Measurements from ENCODE around the gene HCFC1. TPM values are rescaled to one million over a fixed set of nuclear protein-coding genes. Genes with fewer than 3 reads are reported as not detected.

The HCFC1 gene
- total RNA-seq, 1 donor from 2014 or later, result 61.2 TPM

DNA sequence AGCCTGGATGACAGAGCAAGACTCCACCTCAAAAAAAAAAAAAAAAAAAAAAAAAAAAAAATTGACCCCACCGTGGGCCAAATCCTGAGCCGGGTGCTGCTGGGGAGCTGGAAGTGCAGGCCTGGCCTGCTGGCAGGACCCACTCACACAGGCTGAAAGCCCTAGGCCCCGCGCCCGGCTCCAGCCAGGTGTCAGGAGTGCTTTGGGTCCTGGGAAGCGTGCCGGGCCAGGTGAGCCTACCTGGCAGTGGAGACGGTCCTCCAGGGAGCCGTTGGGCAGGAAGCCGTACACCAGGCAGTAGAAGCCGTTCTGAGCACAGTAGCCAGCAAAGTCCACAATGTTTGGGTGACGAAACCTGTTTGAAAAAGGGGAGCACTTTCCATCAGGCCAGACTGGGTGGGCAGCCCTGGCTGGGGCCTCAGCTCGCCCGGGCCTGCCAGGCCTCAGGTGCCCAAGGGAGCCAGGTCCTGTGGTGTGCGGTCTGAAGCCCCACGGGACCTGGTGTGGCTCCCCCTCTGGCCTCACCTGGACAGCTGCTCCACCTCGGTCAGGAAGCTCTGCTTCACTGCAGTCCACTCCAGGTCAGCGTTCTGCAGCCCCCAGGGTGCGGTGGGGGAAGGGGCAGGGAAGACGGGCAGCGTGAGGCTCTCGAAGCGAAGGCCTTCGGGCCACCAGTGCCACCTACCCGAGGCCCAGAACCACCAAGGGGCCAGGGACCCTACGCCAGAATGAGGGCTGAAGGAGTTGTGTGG lies 46.3 kb upstream of the HCFC1 start:
- peak overlapping the region; percentile 90 for H3K4me2 ChIP-seq (ENCODE audit: low read length)
- no peaks in the 10 kb centered on the region for H3K9me3 Mint-ChIP-seq (ENCODE audit: unreplicated experiment)

DNA sequence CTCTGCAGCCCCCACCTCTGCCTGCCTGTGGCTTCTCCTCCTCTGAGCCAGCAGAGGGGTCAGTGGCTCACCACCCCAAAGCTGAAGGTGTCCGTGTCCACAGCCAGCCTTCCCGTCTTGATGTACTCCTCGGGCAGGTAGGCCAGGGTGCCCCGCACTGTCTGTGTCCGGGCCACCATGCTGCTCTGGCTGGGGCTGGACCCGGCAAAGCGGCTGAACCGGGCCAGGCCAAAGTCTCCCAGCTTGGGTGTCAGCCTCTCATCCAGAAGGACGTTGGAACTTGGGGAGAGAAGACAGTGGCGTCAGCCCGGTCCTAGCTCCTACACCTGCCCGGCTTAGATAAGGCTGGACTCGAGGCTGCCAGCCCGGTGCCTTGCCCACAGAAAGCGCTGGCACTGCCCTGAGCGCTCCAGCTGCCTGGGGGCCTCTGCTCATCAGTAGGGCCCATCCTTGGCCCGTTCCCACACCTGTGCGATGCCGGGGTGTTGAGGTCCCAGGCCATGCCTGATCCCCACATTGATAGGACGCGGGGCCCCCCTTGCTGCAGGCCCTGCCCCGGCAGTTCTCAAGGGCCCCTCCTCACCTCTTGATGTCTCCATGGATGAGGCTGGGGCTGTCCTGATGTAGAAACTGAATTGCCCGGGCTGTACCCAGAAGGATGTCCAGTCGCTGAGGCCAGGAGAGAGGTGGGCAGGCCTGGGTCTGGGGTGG lies 44.9 kb upstream of the HCFC1 start:
- Histone ChIP-seq H3K4me2 (ENCODE audit: low read length) (no peak overlapping the region), H3K4me3 (ENCODE audit: insufficient read depth, low read depth, low read length) (no peak overlapping the region), H4K20me1 (ENCODE audit: insufficient read depth, low read length) (peaks cover 7% of the 10 kb centered on the region), H3K4me1 (ENCODE audit: insufficient read depth, low read length) (peaks cover 19% of the 10 kb centered on the region), H2AFZ (ENCODE audit: low read depth, low read length) (no peak overlapping the region), H3K36me3 (ENCODE audit: insufficient read depth, low read length) (peaks cover 2% of the 10 kb centered on the region), H3K9me3 (ENCODE audit: insufficient read depth, low read depth, low read length) (no peaks in the 10 kb centered on the region), H3K27ac (ENCODE audit: low read depth, low read length) (no peak overlapping the region), H3K9ac (ENCODE audit: low read length) (no peak overlapping the region), H3K27me3 (ENCODE audit: insufficient read depth, low read length) (no peaks in the 10 kb centered on the region), H3K79me2 (ENCODE audit: insufficient read depth, low read length) (peaks cover 35% of the 10 kb centered on the region)
- DNase-seq (ENCODE audit: low read depth), result no peak
- Mint-ChIP-seq H3K27me3 (ENCODE audit: low read depth, unreplicated experiment) (no peaks in the 10 kb centered on the region), H3K27ac (ENCODE audit: unreplicated experiment) (no peak overlapping the region), H3K4me1 (ENCODE audit: low read depth, unreplicated experiment) (peaks cover 8% of the 10 kb centered on the region), H3K9me3 (ENCODE audit: unreplicated experiment) (no peaks in the 10 kb centered on the region), H3K36me3 (ENCODE audit: low read depth, unreplicated experiment) (no peaks in the 10 kb centered on the region), H3K4me3 (ENCODE audit: unreplicated experiment) (no peak overlapping the region)
- FAIRE-seq, result no peak
- TF ChIP-seq, protein P1, sequence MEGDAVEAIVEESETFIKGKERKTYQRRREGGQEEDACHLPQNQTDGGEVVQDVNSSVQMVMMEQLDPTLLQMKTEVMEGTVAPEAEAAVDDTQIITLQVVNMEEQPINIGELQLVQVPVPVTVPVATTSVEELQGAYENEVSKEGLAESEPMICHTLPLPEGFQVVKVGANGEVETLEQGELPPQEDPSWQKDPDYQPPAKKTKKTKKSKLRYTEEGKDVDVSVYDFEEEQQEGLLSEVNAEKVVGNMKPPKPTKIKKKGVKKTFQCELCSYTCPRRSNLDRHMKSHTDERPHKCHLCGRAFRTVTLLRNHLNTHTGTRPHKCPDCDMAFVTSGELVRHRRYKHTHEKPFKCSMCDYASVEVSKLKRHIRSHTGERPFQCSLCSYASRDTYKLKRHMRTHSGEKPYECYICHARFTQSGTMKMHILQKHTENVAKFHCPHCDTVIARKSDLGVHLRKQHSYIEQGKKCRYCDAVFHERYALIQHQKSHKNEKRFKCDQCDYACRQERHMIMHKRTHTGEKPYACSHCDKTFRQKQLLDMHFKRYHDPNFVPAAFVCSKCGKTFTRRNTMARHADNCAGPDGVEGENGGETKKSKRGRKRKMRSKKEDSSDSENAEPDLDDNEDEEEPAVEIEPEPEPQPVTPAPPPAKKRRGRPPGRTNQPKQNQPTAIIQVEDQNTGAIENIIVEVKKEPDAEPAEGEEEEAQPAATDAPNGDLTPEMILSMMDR (IDR thresholded peaks at IDR 0.05; ENCODE audit: insufficient read depth, low read depth, low read length), result no peak
- no peak for TF ChIP-seq EZH2 (IDR thresholded peaks at IDR 0.05; ENCODE audit: insufficient read depth, low read length)

More for the DNA sequence above, 46.3 kb upstream of the HCFC1 start:
- peak overlapping the region; percentile 64 for H3K4me3 ChIP-seq (ENCODE audit: insufficient read depth, low read depth, low read length)
- H3K27ac Mint-ChIP-seq (ENCODE audit: unreplicated experiment), result no peak overlapping the region
- H3K4me1 Mint-ChIP-seq (ENCODE audit: low read depth, unreplicated experiment), result peaks cover 14% of the 10 kb centered on the region
- no peak for DNase-seq (ENCODE audit: low read depth)
- H3K4me3 Mint-ChIP-seq (ENCODE audit: unreplicated experiment), result no peak overlapping the region
- H3K79me2 ChIP-seq (ENCODE audit: insufficient read depth, low read length), result peaks cover 35% of the 10 kb centered on the region
- H3K27me3 ChIP-seq (ENCODE audit: insufficient read depth, low read length), result no peaks in the 10 kb centered on the region
- H2AFZ ChIP-seq (ENCODE audit: low read depth, low read length), result no peak overlapping the region
- FAIRE-seq, result no peak
- no peaks in the 10 kb centered on the region for H3K9me3 ChIP-seq (ENCODE audit: insufficient read depth, low read depth, low read length)
- H3K27ac ChIP-seq (ENCODE audit: low read depth, low read length), result no peak overlapping the region
- no peaks in the 10 kb centered on the region for H3K36me3 Mint-ChIP-seq (ENCODE audit: low read depth, unreplicated experiment)
- peak overlapping the region; percentile 82 for H3K9ac ChIP-seq (ENCODE audit: low read length)
- peaks cover 7% of the 10 kb centered on the region for H4K20me1 ChIP-seq (ENCODE audit: insufficient read depth, low read length)
- peaks cover 20% of the 10 kb centered on the region for H3K4me1 ChIP-seq (ENCODE audit: insufficient read depth, low read length)
- no peaks in the 10 kb centered on the region for H3K27me3 Mint-ChIP-seq (ENCODE audit: low read depth, unreplicated experiment)
- no peak for TF ChIP-seq EZH2 (IDR thresholded peaks at IDR 0.05; ENCODE audit: insufficient read depth, low read length)
- TF ChIP-seq, protein P1 (IDR thresholded peaks at IDR 0.05; ENCODE audit: insufficient read depth, low read depth, low read length), result no peak
- peaks cover 2% of the 10 kb centered on the region for H3K36me3 ChIP-seq (ENCODE audit: insufficient read depth, low read length)
